NOMO-1 treated with dmso at 0.1 percent for 144 hours (cell line): ENCODE measurements around the gene SAP30L.

Source experiments
- DNase-seq: peaks from one replicate; lab custom pipeline; 2025; ENCODE audit not compliant: unreplicated experiment; lab: John Stamatoyannopoulos, UW

The SAP30L gene

GRCh38 chr5:154506049-154506715 lies 60.4 kb downstream of the SAP30L start:
- DNase-seq = no peak

GRCh38 chr5:154506716-154507080 lies 60.9 kb downstream of the SAP30L start:
- DNase-seq = no peak

- no peak for DNase-seq
Measured at GRCh38 chr5:154508114-154508513, 62.3 kb downstream of the SAP30L start.

- no peak for DNase-seq
Measured at GRCh38 chr5:154509784-154510555, 64.2 kb downstream of the SAP30L start.
